ENCODE data around the gene PSMC1. TPM values are rescaled to one million over a fixed set of nuclear protein-coding genes. Genes with fewer than 3 reads are reported as not detected.

The PSMC1 gene
- total and polyA plus RNA-seq, 4 donors: 47.3 to 89.9 (median 84.8) TPM

DNA sequence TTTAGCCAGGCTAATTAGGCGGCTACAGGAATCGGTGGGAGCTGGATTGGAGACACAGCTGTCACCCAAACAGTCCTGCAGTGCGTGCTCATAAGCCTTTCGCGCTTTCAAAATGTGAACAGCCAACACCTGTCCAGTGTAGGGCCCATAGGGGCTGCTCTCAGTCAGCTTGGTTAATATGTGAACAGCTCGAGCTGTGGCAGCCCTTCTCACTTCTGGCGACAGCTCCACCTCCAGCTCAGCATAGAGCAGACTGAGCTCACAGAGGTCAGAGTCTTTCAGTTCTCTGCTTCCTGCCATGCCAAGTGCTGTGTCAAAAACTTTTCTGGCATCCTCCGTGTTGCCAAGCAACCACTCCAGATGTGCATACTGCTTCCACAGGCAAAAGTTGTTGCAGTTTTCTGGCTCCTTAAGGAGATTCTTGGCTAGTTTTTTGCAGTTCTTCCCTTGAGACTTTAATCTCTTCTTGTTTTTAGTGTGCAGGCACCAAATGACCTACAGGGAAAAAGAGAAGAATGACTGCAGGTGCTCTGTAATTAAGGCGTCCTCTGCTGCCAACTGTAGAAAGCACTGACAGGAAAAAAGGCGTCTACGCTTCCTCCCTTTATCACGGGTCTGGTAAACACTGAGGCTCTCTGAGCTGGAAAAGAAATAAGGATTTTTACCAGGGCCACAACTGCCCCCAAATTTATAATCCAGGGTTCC, 32.5 kb downstream of the PSMC1 start (continued):
- TF ChIP-seq, protein P1, sequence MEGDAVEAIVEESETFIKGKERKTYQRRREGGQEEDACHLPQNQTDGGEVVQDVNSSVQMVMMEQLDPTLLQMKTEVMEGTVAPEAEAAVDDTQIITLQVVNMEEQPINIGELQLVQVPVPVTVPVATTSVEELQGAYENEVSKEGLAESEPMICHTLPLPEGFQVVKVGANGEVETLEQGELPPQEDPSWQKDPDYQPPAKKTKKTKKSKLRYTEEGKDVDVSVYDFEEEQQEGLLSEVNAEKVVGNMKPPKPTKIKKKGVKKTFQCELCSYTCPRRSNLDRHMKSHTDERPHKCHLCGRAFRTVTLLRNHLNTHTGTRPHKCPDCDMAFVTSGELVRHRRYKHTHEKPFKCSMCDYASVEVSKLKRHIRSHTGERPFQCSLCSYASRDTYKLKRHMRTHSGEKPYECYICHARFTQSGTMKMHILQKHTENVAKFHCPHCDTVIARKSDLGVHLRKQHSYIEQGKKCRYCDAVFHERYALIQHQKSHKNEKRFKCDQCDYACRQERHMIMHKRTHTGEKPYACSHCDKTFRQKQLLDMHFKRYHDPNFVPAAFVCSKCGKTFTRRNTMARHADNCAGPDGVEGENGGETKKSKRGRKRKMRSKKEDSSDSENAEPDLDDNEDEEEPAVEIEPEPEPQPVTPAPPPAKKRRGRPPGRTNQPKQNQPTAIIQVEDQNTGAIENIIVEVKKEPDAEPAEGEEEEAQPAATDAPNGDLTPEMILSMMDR (IDR thresholded peaks at IDR 0.05; ENCODE audit: low read depth, low read length, missing input control): no peak

DNA sequence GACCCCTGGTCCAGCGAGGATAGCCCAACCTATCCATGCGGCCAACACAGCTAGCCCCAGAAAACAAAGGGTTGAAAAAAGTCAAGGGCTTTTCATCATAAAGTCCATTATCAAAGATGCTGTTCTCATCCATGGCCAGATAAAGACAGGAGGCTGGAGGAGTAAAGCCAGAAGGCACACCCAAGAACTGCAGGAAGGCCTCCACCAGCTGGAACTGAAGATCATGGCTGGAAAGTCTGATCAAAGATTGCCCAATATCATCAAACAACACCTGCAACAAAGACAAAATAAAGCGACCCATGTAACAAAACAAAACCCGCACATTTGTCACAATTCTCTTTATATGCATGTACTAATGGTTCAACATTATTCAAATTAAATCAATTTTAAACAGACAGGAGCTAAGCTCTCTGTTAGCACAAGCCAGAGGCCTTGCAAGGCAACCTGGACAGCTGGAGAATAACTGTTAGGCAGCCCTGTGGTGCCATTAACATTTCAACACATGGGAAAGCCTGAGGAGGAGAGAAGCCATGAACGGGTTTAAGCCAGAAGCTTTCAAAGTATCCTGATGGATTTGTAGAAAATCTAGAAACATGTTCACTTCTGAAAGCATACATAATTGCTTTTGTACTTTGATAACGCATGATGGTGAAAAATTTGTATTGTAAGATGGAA, 34.1 kb downstream of the PSMC1 start:
- no peak for TF ChIP-seq NR2F2 (IDR thresholded peaks at IDR 0.05)
- no peak for TF ChIP-seq FOXA2 (IDR thresholded peaks at IDR 0.05)
- TF ChIP-seq RXRA (IDR thresholded peaks at IDR 0.05): no peak
- TF ChIP-seq, protein P2, sequence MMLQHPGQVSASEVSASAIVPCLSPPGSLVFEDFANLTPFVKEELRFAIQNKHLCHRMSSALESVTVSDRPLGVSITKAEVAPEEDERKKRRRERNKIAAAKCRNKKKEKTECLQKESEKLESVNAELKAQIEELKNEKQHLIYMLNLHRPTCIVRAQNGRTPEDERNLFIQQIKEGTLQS (IDR thresholded peaks at IDR 0.05): no peak
- TF ChIP-seq HNF4G (IDR thresholded peaks at IDR 0.05): no peak
- no peak for TF ChIP-seq GABPA (IDR thresholded peaks at IDR 0.05 in 1 of 2, conservative IDR thresholded peaks at IDR 0.05 in 1 of 2)
- TF ChIP-seq, protein P3, sequence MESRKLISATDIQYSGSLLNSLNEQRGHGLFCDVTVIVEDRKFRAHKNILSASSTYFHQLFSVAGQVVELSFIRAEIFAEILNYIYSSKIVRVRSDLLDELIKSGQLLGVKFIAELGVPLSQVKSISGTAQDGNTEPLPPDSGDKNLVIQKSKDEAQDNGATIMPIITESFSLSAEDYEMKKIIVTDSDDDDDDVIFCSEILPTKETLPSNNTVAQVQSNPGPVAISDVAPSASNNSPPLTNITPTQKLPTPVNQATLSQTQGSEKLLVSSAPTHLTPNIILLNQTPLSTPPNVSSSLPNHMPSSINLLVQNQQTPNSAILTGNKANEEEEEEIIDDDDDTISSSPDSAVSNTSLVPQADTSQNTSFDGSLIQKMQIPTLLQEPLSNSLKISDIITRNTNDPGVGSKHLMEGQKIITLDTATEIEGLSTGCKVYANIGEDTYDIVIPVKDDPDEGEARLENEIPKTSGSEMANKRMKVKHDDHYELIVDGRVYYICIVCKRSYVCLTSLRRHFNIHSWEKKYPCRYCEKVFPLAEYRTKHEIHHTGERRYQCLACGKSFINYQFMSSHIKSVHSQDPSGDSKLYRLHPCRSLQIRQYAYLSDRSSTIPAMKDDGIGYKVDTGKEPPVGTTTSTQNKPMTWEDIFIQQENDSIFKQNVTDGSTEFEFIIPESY (IDR thresholded peaks at IDR 0.05): no peak
- TF ChIP-seq TAF1 (conservative IDR thresholded peaks at IDR 0.05): no peak
- TF ChIP-seq YY1 (IDR thresholded peaks at IDR 0.05): no peak
- TF ChIP-seq FOXA1 (IDR thresholded peaks at IDR 0.05): no peak
- TF ChIP-seq SP1 (IDR thresholded peaks at IDR 0.05): no peak
- TF ChIP-seq JUND (IDR thresholded peaks at IDR 0.05): no peak
- TF ChIP-seq HNF4A (conservative IDR thresholded peaks at IDR 0.05): no peak
- TF ChIP-seq, protein P4, sequence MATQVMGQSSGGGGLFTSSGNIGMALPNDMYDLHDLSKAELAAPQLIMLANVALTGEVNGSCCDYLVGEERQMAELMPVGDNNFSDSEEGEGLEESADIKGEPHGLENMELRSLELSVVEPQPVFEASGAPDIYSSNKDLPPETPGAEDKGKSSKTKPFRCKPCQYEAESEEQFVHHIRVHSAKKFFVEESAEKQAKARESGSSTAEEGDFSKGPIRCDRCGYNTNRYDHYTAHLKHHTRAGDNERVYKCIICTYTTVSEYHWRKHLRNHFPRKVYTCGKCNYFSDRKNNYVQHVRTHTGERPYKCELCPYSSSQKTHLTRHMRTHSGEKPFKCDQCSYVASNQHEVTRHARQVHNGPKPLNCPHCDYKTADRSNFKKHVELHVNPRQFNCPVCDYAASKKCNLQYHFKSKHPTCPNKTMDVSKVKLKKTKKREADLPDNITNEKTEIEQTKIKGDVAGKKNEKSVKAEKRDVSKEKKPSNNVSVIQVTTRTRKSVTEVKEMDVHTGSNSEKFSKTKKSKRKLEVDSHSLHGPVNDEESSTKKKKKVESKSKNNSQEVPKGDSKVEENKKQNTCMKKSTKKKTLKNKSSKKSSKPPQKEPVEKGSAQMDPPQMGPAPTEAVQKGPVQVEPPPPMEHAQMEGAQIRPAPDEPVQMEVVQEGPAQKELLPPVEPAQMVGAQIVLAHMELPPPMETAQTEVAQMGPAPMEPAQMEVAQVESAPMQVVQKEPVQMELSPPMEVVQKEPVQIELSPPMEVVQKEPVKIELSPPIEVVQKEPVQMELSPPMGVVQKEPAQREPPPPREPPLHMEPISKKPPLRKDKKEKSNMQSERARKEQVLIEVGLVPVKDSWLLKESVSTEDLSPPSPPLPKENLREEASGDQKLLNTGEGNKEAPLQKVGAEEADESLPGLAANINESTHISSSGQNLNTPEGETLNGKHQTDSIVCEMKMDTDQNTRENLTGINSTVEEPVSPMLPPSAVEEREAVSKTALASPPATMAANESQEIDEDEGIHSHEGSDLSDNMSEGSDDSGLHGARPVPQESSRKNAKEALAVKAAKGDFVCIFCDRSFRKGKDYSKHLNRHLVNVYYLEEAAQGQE (IDR thresholded peaks at IDR 0.05): no peak
- TF ChIP-seq, protein P1 (IDR thresholded peaks at IDR 0.05; ENCODE audit: low read depth, low read length, missing input control): no peak
- TF ChIP-seq, protein P5, sequence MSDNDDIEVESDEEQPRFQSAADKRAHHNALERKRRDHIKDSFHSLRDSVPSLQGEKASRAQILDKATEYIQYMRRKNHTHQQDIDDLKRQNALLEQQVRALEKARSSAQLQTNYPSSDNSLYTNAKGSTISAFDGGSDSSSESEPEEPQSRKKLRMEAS (IDR thresholded peaks at IDR 0.05): no peak
- TF ChIP-seq RAD21 (IDR thresholded peaks at IDR 0.05): no peak
- no peak for TF ChIP-seq EGR1 (IDR thresholded peaks at IDR 0.05; ENCODE audit: low read depth in 2 of 2)
- DNase-seq (ENCODE audit: low spot score): no peak
- Histone ChIP-seq H3K4me3 (ENCODE audit: low read depth in 1 of 3, low read length in 3 of 3) (no peak overlapping the region), H3K36me3 (ENCODE audit: control insufficient read depth in 4 of 4, insufficient read depth in 3 of 4, low read depth in 1 of 4, low read length in 3 of 4) (peaks cover 10 to 54% (median 34%) of the 10 kb centered on the region in 4 donors), H3K27me3 (ENCODE audit: control insufficient read depth in 4 of 4, insufficient read depth in 4 of 4, low read length in 3 of 4) (no peaks in the 10 kb centered on the region), H3K9me3 (ENCODE audit: control insufficient read depth in 4 of 4, low read length in 3 of 4) (no peaks in the 10 kb centered on the region), H3K27ac (ENCODE audit: low read depth in 1 of 2, low read length in 2 of 2) (no peak overlapping the region), H3K9ac (ENCODE audit: low read depth in 1 of 2, low read length in 2 of 2) (no peak overlapping the region), H3K4me1 (ENCODE audit: control insufficient read depth in 4 of 4, insufficient read depth in 4 of 4, low read length in 3 of 4) (peaks cover 0 to 11% (median 4%) of the 10 kb centered on the region in 4 donors)
- whole genome bisulfite sequencing: 96% methylated on average over 6 of the region's 6 CpGs
